HepG2 (cell line): ENCODE measurements around the gene TXLNA. TPM values are rescaled to one million over a fixed set of nuclear protein-coding genes. Genes with fewer than 3 reads are reported as not detected.
A peak's percentile ranks its signal among the peaks of the same experiment; 100 is the strongest.

ENCODE experiments used
- CEBPG ChIP-seq: IDR thresholded peaks from 2 replicates; pipeline ENCODE4 v1.6.1; 2016
- CENPBD1 ChIP-seq: sonication (generic); formaldehyde crosslinking; IDR thresholded peaks from 2 replicates; pipeline ENCODE4 v1.8.0; 2022; ENCODE audit warnings: missing genetic modification reagents, low read depth, mild to moderate bottlenecking, borderline replicate concordance
- MXI1 ChIP-seq: IDR thresholded peaks from 3 replicates; pipeline ENCODE4 v1.6.1; 2012; ENCODE audit warnings: low read depth, low read length, inconsistent platforms, borderline replicate concordance
- NFATC3 ChIP-seq: sonication (generic); formaldehyde crosslinking; IDR thresholded peaks from 2 replicates; pipeline ENCODE4 v1.5.1; 2020; ENCODE audit warnings: mild to moderate bottlenecking, missing genetic modification reagents
- RELA ChIP-seq: sonication (generic); formaldehyde crosslinking; IDR thresholded peaks from 2 replicates; pipeline ENCODE4 v1.4.0; 2020; ENCODE audit warnings: missing genetic modification reagents
- TGIF2 ChIP-seq: IDR thresholded peaks from 2 replicates; pipeline ENCODE4 v1.6.1; 2016; ENCODE audit warnings: control low read depth, missing compliant biosample characterization
- ZBTB21 ChIP-seq: sonication (generic); formaldehyde crosslinking; IDR thresholded peaks from 2 replicates; pipeline ENCODE4 v1.4.0; 2020; ENCODE audit warnings: missing genetic modification reagents
- ZBTB34 ChIP-seq: sonication (generic); formaldehyde crosslinking; IDR thresholded peaks from 2 replicates; pipeline ENCODE4 v1.8.0; 2022; ENCODE audit warnings: mild to moderate bottlenecking, missing genetic modification reagents
- ZNF510 ChIP-seq: sonication (generic); formaldehyde crosslinking; IDR thresholded peaks from 2 replicates; pipeline ENCODE4 v1.4.0; 2020; ENCODE audit warnings: low read depth, mild to moderate bottlenecking, missing genetic modification reagents
- ZNF530 ChIP-seq: sonication (generic); formaldehyde crosslinking; IDR thresholded peaks from 2 replicates; pipeline ENCODE4 v1.5.0; 2020; ENCODE audit warnings: low read depth, mild to moderate bottlenecking, missing genetic modification reagents
- ZNF761 ChIP-seq: sonication (generic); formaldehyde crosslinking; conservative IDR thresholded peaks from 2 replicates; pipeline ENCODE4 v1.4.0; 2020; ENCODE audit warnings: mild to moderate bottlenecking, missing genetic modification reagents
- polyA plus RNA-seq, 8 experiments: library from polyadenylated mRNA; depleted of rRNA in 3 of 8; stranded (reverse) in 7 of 8; unstranded in 1 of 8; fragments of >200 nt; fragmentation: Illumina TruSeq in 4 of 8; extraction: Trizol in 4 of 8; gene quantifications; 2 replicates each; pipeline versions ENCODE4 v1.2.1 to v1.2.3, GENCODE V29; 2011 to 2016; ENCODE audit warnings: low read depth in 4 of 8, missing spikeins in 1 of 8, mixed read lengths in 1 of 8; ENCODE audit not compliant: insufficient read depth in 1 of 8
- total RNA-seq, 5 experiments: library from RNA; depleted of rRNA; stranded (reverse); fragments of >200 nt; fragmentation: Illumina TruSeq; extraction: Trizol; gene quantifications; 2 replicates each; pipeline ENCODE4 v1.2.3, GENCODE V29; 2016; ENCODE audit warnings: low read depth in 1 of 5
- TF ChIP-seq, protein P1 (sequence below): sonication (generic); formaldehyde crosslinking; IDR thresholded peaks from 2 replicates; pipeline ENCODE4 v1.4.0; 2020; ENCODE audit warnings: missing genetic modification reagents
- TF ChIP-seq, protein P2 (sequence below): sonication (generic); formaldehyde crosslinking; conservative IDR thresholded peaks from 2 replicates; pipeline ENCODE4 v1.4.0; 2020; ENCODE audit warnings: missing genetic modification reagents
- TF ChIP-seq, protein P3 (sequence below): sonication (generic); formaldehyde crosslinking; IDR thresholded peaks from 2 replicates; pipeline ENCODE4 v1.8.1; 2022; ENCODE audit warnings: mild to moderate bottlenecking, missing genetic modification reagents

TXLNA gene
- total and polyA plus RNA-seq, 2 of the 13 experiments (the other 11 are each of a cell fraction or from before 2014, with no cell fraction given) = 29.6 to 67.8 TPM

- TF ChIP-seq, protein P1, sequence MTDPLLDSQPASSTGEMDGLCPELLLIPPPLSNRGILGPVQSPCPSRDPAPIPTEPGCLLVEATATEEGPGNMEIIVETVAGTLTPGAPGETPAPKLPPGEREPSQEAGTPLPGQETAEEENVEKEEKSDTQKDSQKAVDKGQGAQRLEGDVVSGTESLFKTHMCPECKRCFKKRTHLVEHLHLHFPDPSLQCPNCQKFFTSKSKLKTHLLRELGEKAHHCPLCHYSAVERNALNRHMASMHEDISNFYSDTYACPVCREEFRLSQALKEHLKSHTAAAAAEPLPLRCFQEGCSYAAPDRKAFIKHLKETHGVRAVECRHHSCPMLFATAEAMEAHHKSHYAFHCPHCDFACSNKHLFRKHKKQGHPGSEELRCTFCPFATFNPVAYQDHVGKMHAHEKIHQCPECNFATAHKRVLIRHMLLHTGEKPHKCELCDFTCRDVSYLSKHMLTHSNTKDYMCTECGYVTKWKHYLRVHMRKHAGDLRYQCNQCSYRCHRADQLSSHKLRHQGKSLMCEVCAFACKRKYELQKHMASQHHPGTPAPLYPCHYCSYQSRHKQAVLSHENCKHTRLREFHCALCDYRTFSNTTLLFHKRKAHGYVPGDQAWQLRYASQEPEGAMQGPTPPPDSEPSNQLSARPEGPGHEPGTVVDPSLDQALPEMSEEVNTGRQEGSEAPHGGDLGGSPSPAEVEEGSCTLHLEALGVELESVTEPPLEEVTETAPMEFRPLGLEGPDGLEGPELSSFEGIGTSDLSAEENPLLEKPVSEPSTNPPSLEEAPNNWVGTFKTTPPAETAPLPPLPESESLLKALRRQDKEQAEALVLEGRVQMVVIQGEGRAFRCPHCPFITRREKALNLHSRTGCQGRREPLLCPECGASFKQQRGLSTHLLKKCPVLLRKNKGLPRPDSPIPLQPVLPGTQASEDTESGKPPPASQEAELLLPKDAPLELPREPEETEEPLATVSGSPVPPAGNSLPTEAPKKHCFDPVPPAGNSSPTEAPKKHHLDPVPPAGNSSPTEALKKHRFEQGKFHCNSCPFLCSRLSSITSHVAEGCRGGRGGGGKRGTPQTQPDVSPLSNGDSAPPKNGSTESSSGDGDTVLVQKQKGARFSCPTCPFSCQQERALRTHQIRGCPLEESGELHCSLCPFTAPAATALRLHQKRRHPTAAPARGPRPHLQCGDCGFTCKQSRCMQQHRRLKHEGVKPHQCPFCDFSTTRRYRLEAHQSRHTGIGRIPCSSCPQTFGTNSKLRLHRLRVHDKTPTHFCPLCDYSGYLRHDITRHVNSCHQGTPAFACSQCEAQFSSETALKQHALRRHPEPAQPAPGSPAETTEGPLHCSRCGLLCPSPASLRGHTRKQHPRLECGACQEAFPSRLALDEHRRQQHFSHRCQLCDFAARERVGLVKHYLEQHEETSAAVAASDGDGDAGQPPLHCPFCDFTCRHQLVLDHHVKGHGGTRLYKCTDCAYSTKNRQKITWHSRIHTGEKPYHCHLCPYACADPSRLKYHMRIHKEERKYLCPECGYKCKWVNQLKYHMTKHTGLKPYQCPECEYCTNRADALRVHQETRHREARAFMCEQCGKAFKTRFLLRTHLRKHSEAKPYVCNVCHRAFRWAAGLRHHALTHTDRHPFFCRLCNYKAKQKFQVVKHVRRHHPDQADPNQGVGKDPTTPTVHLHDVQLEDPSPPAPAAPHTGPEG (CRISPR knock-in tag) = 0 out of 2 replicates have a peak, but pooled peaks have one; percentile 30
- TF ChIP-seq, protein P2, sequence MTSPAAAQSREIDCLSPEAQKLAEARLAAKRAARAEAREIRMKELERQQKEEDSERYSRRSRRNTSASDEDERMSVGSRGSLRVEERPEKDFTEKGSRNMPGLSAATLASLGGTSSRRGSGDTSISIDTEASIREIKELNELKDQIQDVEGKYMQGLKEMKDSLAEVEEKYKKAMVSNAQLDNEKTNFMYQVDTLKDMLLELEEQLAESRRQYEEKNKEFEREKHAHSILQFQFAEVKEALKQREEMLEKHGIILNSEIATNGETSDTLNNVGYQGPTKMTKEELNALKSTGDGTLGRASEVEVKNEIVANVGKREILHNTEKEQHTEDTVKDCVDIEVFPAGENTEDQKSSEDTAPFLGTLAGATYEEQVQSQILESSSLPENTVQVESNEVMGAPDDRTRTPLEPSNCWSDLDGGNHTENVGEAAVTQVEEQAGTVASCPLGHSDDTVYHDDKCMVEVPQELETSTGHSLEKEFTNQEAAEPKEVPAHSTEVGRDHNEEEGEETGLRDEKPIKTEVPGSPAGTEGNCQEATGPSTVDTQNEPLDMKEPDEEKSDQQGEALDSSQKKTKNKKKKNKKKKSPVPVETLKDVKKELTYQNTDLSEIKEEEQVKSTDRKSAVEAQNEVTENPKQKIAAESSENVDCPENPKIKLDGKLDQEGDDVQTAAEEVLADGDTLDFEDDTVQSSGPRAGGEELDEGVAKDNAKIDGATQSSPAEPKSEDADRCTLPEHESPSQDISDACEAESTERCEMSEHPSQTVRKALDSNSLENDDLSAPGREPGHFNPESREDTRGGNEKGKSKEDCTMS (CRISPR knock-in tag) = no peak
- TF ChIP-seq CEBPG (CRISPR knock-in tag) (no peak), MXI1 (no peak), NFATC3 (CRISPR knock-in tag) (no peak), ZNF761 (CRISPR knock-in tag) (no peak), TGIF2 (CRISPR knock-in tag) (peak; percentile 64; the same call in 1 of the 2 replicates), ZNF510 (CRISPR knock-in tag) (no peak), ZNF530 (CRISPR knock-in tag) (no peak), CENPBD1 (no peak), ZBTB21 (CRISPR knock-in tag) (0 out of 2 replicates have a peak, but pooled peaks have one; percentile 23), RELA (CRISPR knock-in tag) (no peak), ZBTB34 (CRISPR knock-in tag) (no peak)
- TF ChIP-seq, protein P3, sequence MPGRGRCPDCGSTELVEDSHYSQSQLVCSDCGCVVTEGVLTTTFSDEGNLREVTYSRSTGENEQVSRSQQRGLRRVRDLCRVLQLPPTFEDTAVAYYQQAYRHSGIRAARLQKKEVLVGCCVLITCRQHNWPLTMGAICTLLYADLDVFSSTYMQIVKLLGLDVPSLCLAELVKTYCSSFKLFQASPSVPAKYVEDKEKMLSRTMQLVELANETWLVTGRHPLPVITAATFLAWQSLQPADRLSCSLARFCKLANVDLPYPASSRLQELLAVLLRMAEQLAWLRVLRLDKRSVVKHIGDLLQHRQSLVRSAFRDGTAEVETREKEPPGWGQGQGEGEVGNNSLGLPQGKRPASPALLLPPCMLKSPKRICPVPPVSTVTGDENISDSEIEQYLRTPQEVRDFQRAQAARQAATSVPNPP = no peak
Measured at GRCh38 chr1:32241001-32241763, 61.7 kb downstream of the TXLNA start (continued).
